Thoracic aorta (tissue), 2 donors: ENCODE results near the gene SRGN. TPM values are rescaled to one million over a fixed set of nuclear protein-coding genes. Genes with fewer than 3 reads are reported as not detected.

ENCODE experiments used
- ATAC-seq: fragments of 150-250 bp; one replicate; pipeline ENCODE4 v1.8.0; 2017; ENCODE audit warnings: low read depth; ENCODE audit not compliant: insufficient number of reproducible peaks, low FRiP score
- DNase-seq: peaks from one replicate; pipeline ENCODE4 v3.0.0-alpha.2; 2020; ENCODE audit warnings: low spot score
- H3K27ac ChIP-seq, 2 donors: fragments of 200-600 bp; sonication (generic); 1 replicate in 1 of 2; 2 replicates in 1 of 2; pipeline ENCODE4 v1.5.1; 2016; ENCODE audit warnings: mild to moderate bottlenecking in 2 of 2, moderate library complexity in 2 of 2
- H3K27me3 ChIP-seq: fragments of 200-600 bp; sonication (generic); replicated peaks from 2 replicates; pipeline ENCODE4 v1.6.0; 2016; ENCODE audit warnings: mild to moderate bottlenecking; ENCODE audit not compliant: insufficient read depth
- H3K36me3 ChIP-seq: fragments of 200-600 bp; sonication (generic); one replicate; pipeline ENCODE4 v1.5.1; 2016
- H3K4me1 ChIP-seq, 2 donors: fragments of 200-600 bp; sonication (generic); 1 replicate in 1 of 2; 2 replicates in 1 of 2; pipeline versions ENCODE4 v1.5.1 to v1.6.0; 2016; ENCODE audit warnings: low read depth in 2 of 2, mild to moderate bottlenecking in 1 of 2; ENCODE audit not compliant: control insufficient read depth in 1 of 2
- H3K4me3 ChIP-seq: fragments of 200-600 bp; sonication (generic); 2 replicates; pipeline ENCODE4 v1.5.1; 2016; ENCODE audit warnings: mild to moderate bottlenecking
- H3K9me3 ChIP-seq: fragments of 200-600 bp; sonication (generic); 2 replicates; pipeline ENCODE4 v1.5.1; 2016
- CTCF ChIP-seq: fragments of 200-600 bp; sonication (generic); IDR thresholded peaks from one replicate; pipeline ENCODE4 v1.5.1; 2019; ENCODE audit warnings: antibody characterized with exemption
- total RNA-seq, 2 donors: library from RNA; depleted of rRNA; stranded (reverse); fragments of >200 nt; gene quantifications; one replicate each; pipeline versions ENCODE4 v1.1.0 to v1.2.3, GENCODE V29; 2016

SRGN gene
- total RNA-seq, 2 donors from 2014 or later = 200 to 227 TPM

- H3K27ac ChIP-seq = no peak overlapping the region
- ATAC-seq = no peak
- no peaks in the 10 kb centered on the region for H3K9me3 ChIP-seq
- H3K36me3 ChIP-seq = peaks cover 3% of the 10 kb centered on the region
- H3K4me1 ChIP-seq = no peaks in the 10 kb centered on the region
- H3K27me3 ChIP-seq = no peaks in the 10 kb centered on the region
- no peak overlapping the region for H3K4me3 ChIP-seq
- DNase-seq = no peak
- no peak for TF ChIP-seq CTCF
Observed at GRCh38 chr10:69097729-69098128, 9.8 kb downstream of the SRGN start.

GRCh38 chr10:69100136-69100872 is 12.4 kb downstream of the SRGN start:
- no peaks in the 10 kb centered on the region for H3K4me1 ChIP-seq
- no peak for TF ChIP-seq CTCF
- H3K9me3 ChIP-seq = no peaks in the 10 kb centered on the region
- ATAC-seq = no peak
- H3K27me3 ChIP-seq = no peaks in the 10 kb centered on the region
- DNase-seq = no peak
- peaks cover 3% of the 10 kb centered on the region for H3K36me3 ChIP-seq
- H3K4me3 ChIP-seq = no peak overlapping the region
- no peak overlapping the region for H3K27ac ChIP-seq

GRCh38 chr10:69101451-69102095 is 13.7 kb downstream of the SRGN start:
- Histone ChIP-seq H3K4me3 (no peak overlapping the region), H3K9me3 (no peaks in the 10 kb centered on the region), H3K27me3 (no peaks in the 10 kb centered on the region), H3K4me1 (no peaks in the 10 kb centered on the region), H3K27ac (no peak overlapping the region), H3K36me3 (peaks cover 3% of the 10 kb centered on the region)
- no peak for TF ChIP-seq CTCF
- DNase-seq (no peak), ATAC-seq (no peak)

GRCh38 chr10:69102440-69102839 is 14.5 kb downstream of the SRGN start:
- DNase-seq = no peak
- ATAC-seq = no peak
- no peak overlapping the region for H3K4me3 ChIP-seq
- H3K27ac ChIP-seq = no peak overlapping the region
- H3K9me3 ChIP-seq = no peaks in the 10 kb centered on the region
- H3K36me3 ChIP-seq = peaks cover 3% of the 10 kb centered on the region
- H3K4me1 ChIP-seq = no peaks in the 10 kb centered on the region
- no peaks in the 10 kb centered on the region for H3K27me3 ChIP-seq
- TF ChIP-seq CTCF = no peak

DNA sequence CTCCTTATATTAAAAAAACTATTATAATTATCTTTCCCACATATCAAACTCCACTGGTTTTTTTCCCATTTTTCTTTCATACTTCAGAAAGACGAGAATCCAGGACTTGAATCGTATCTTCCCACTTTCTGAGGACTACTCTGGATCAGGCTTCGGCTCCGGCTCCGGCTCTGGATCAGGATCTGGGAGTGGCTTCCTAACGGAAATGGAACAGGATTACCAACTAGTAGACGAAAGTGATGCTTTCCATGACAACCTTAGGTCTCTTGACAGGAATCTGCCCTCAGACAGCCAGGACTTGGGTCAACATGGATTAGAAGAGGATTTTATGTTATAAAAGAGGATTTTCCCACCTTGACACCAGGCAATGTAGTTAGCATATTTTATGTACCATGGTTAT is 15.9 kb downstream of the SRGN start:
- H3K4me3 ChIP-seq = no peak overlapping the region
- DNase-seq = no peak
- TF ChIP-seq CTCF = no peak
- ATAC-seq = no peak
- no peak overlapping the region for H3K27ac ChIP-seq
- H3K4me1 ChIP-seq = no peaks in the 10 kb centered on the region
- H3K36me3 ChIP-seq = no peaks in the 10 kb centered on the region
- no peaks in the 10 kb centered on the region for H3K9me3 ChIP-seq
- H3K27me3 ChIP-seq = no peaks in the 10 kb centered on the region
